ENCODE results near the gene MMP15. TPM values are rescaled to one million over a fixed set of nuclear protein-coding genes. Genes with fewer than 3 reads are reported as not detected.
"Not testable (repeated sequence)": the region's sequence is repeated elsewhere in the genome, so short reads cannot be mapped to it uniquely, and the experiment has no call there.

MMP15 gene
- total and polyA plus RNA-seq, 12 donors, result 24.4 to 88.4 (median 58.1) TPM

- 70 to 76% methylated on average over 15 of the region's 15 CpGs for WGBS, 2 donors
- Histone ChIP-seq H3K27ac (peak overlapping the region in 2 of 10 donors; percentile 8 to 22), H3K4me1 (peaks cover 0 to 40% (median 14%) of the 10 kb centered on the region in 9 donors), H3K36me3 (no peaks in the 10 kb centered on the region), H3K4me3 (no peak overlapping the region), H3K27me3 (no peaks in the 10 kb centered on the region), H3K9me3 (no peaks in the 10 kb centered on the region)
- peak in 1 of 2 donors; percentile 29 for DNase-seq
- no peak for TF ChIP-seq CTCF (IDR thresholded peaks at IDR 0.05)
- ATAC-seq, result peak in 5 of 8 donors; percentile 11 to 73 (median 39)
- intact Hi-C loops (cut with DNase I), result no loop called here
Measured at GRCh38 chr16:58094791-58095574, 69.4 kb downstream of the MMP15 start.

DNA sequence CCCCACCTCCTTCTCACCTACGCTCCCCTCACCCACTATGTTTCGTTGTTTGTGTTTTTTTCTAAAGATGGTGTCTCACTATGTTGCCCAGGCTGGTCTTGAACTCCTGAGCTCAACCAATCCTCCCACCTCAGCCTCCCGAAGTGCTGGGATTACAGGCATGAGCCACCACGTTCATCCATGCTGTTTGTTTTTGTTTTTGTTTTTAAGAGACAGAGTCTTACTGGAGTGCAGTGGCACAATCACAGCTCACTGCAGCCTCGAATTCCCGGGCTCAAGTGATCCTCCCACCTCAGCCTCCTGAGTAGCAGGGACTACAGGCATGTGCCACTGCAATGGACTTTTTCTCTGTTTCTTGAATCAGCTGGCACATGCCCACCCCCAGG is 70.0 kb downstream of the MMP15 start:
- ATAC-seq, result not testable (repeated sequence)

GRCh38 chr16:58096249-58096648 is 70.7 kb downstream of the MMP15 start:
- no peak for DNase-seq
- WGBS, 2 donors, result 47 to 63% methylated on average over 2 of the region's 2 CpGs
- Histone ChIP-seq H3K4me3 (no peak overlapping the region), H3K4me1 (peaks cover 0 to 51% (median 16%) of the 10 kb centered on the region in 9 donors), H3K27me3 (no peaks in the 10 kb centered on the region), H3K36me3 (no peaks in the 10 kb centered on the region), H3K9me3 (no peaks in the 10 kb centered on the region), H3K27ac (no peak overlapping the region)
- peak in 2 of 8 donors; percentile 5 to 10 for ATAC-seq
- intact Hi-C loops (cut with DNase I), result no loop called here
- no peak for TF ChIP-seq CTCF (IDR thresholded peaks at IDR 0.05)

More for the DNA sequence above, 70.0 kb downstream of the MMP15 start:
- H3K27me3 ChIP-seq; intact Hi-C loops (cut with DNase I); H3K9me3 ChIP-seq; H3K36me3 ChIP-seq; H3K4me3 ChIP-seq; DNase-seq: not testable (repeated sequence)
- 80 to 82% methylated on average over 6 of the region's 6 CpGs for WGBS, 2 donors
- H3K27ac ChIP-seq, result peak overlapping the region in 1 of 10 donors; percentile 22
- H3K4me1 ChIP-seq, result peaks cover 0 to 46% (median 16%) of the 10 kb centered on the region in 9 donors

Other genes with a start within 250 kb of the MMP15 start
- 10 to 100 TPM; 42.5 to 91.4 (median 63.5) TPM for gene KIFC3, start 223.3 kb upstream of the MMP15 start, total RNA-seq
- gene KIFC3, start 223.3 kb upstream of the MMP15 start, polyA plus RNA-seq, result 10 to 100 TPM; 47.4 to 97.4 TPM
- not detected for gene CNGB1, start 54.6 kb upstream of the MMP15 start, total RNA-seq
- not detected for gene CNGB1, start 54.6 kb upstream of the MMP15 start, polyA plus RNA-seq
- gene ZNF319, start 25.1 kb upstream of the MMP15 start, total RNA-seq, result 10 to 100 TPM in 1 of 10 donors, 1 to 10 TPM in 9; 5.0 to 11.3 (median 7.5) TPM
- gene ZNF319, start 25.1 kb upstream of the MMP15 start, polyA plus RNA-seq, result 1 to 10 TPM; 3.5 to 4.3 TPM
- 10 to 100 TPM; 21.1 to 39.2 (median 31.5) TPM for gene USB1, start 24.3 kb upstream of the MMP15 start, total RNA-seq
- 10 to 100 TPM; 23.6 to 44.3 TPM for gene USB1, start 24.3 kb upstream of the MMP15 start, polyA plus RNA-seq
- gene CFAP20, start 103.6 kb downstream of the MMP15 start, total RNA-seq, result 10 to 100 TPM; 27.8 to 41.8 (median 34.7) TPM
- gene CFAP20, start 103.6 kb downstream of the MMP15 start, polyA plus RNA-seq, result 10 to 100 TPM; 17.9 to 43.5 TPM
- gene CSNK2A2, start 172.4 kb downstream of the MMP15 start, total RNA-seq, result 10 to 100 TPM; 27.0 to 48.3 (median 37.8) TPM
- 10 to 100 TPM; 20.9 to 26.0 TPM for gene CSNK2A2, start 172.4 kb downstream of the MMP15 start, polyA plus RNA-seq